CD4-positive, alpha-beta memory T cell (primary cell): ENCODE data around the gene MIB1. TPM values are rescaled to one million over a fixed set of nuclear protein-coding genes. Genes with fewer than 3 reads are reported as not detected.

Experiments used
- CTCF ChIA-PET: fragments of 350-600 bp; sonication (Branson Sonifier 250); formaldehyde crosslinking; loops from one replicate; lab custom pipeline; 2021; ENCODE audit warnings: inconsistent platforms; ENCODE audit not compliant: partially characterized antibody; lab: Charles Lee
- POLR2A ChIA-PET: fragments of 350-600 bp; sonication (Branson Sonifier 250); formaldehyde crosslinking; loops from one replicate; lab custom pipeline; 2021; ENCODE audit not compliant: partially characterized antibody; lab: Charles Lee
- DNase-seq, 5 donors: peaks; one replicate each; pipeline versions ENCODE4 v3.0.0 to v3.0.0-alpha.2; 2020 to 2022; ENCODE audit warnings: mixed read lengths in 1 of 5
- H3K27ac ChIP-seq: one replicate; pipeline ENCODE4 v1.7.0; 2013; ENCODE audit warnings: low read depth, low read length
- H3K27me3 ChIP-seq: 2 replicates; pipeline ENCODE4 v1.7.0; 2013; ENCODE audit warnings: mild to moderate bottlenecking, low read length, moderate library complexity; ENCODE audit not compliant: insufficient read depth
- H3K36me3 ChIP-seq: 2 replicates; pipeline ENCODE4 v1.7.0; 2013; ENCODE audit warnings: mild to moderate bottlenecking, low read length, moderate library complexity; ENCODE audit not compliant: insufficient read depth
- H3K4me1 ChIP-seq: 2 replicates; pipeline ENCODE4 v1.7.0; 2013; ENCODE audit warnings: mild to moderate bottlenecking, low read length, moderate library complexity; ENCODE audit not compliant: insufficient read depth
- H3K4me3 ChIP-seq, 2 donors: one replicate each; pipeline ENCODE4 v1.7.0; 2013; ENCODE audit warnings: low read length in 2 of 2, mild to moderate bottlenecking in 1 of 2
- H3K9me3 ChIP-seq, 2 donors: one replicate each; pipeline ENCODE4 v1.7.0; 2013; ENCODE audit warnings: low read length in 2 of 2, control low read depth in 1 of 2; ENCODE audit not compliant: control insufficient read depth in 1 of 2
- H3K27ac Mint-ChIP-seq, 7 donors: one replicate each; pipeline ENCODE4 v1.8.0; 2020 to 2021; ENCODE audit warnings: mixed read lengths in 7 of 7, mild to moderate bottlenecking in 6 of 7, inconsistent platforms in 3 of 7, moderate library complexity in 3 of 7
- H3K27me3 Mint-ChIP-seq, 2 donors: one replicate each; pipeline ENCODE4 v1.8.0; 2020 to 2021; ENCODE audit warnings: mixed read lengths in 2 of 2
- H3K36me3 Mint-ChIP-seq, 2 donors: one replicate each; pipeline ENCODE4 v1.8.0; 2020 to 2021; ENCODE audit warnings: mixed read lengths in 2 of 2, inconsistent platforms in 1 of 2, mild to moderate bottlenecking in 1 of 2
- H3K4me1 Mint-ChIP-seq, 4 donors: one replicate each; pipeline ENCODE4 v1.8.0; 2020 to 2021; ENCODE audit warnings: mixed read lengths in 4 of 4, mild to moderate bottlenecking in 1 of 4
- H3K4me3 Mint-ChIP-seq, 8 donors: one replicate each; pipeline ENCODE4 v1.8.0; 2020 to 2021; ENCODE audit warnings: mixed read lengths in 8 of 8, mild to moderate bottlenecking in 7 of 8, moderate library complexity in 6 of 8, inconsistent platforms in 3 of 8
- H3K9me3 Mint-ChIP-seq, 8 donors: one replicate each; pipeline ENCODE4 v1.8.0; 2020 to 2021; ENCODE audit warnings: mixed read lengths in 8 of 8, mild to moderate bottlenecking in 5 of 8, inconsistent platforms in 3 of 8, moderate library complexity in 1 of 8
- intact Hi-C: fragments of 100-400 bp; cut with micrococcal nuclease; formaldehyde crosslinking; loops from one replicate; pipeline ENCODE4 v1.15.1; 2023
- polyA plus RNA-seq, 2 donors: library from polyadenylated mRNA; unstranded; fragments of 300-500 nt; fragmentation: Illumina TruSeq; gene quantifications; one replicate each; pipeline ENCODE4 v1.2.3, GENCODE V29; 2021
- total RNA-seq, 2 experiments: library from RNA; stranded (reverse); gene quantifications; one replicate each; pipeline ENCODE4 v1.2.3, GENCODE V29; 2021

Gene MIB1
- total and polyA plus RNA-seq, 4 experiments from 2014 or later = 6.7 to 39.0 (median 22.6) TPM

GRCh38 chr18:21826641-21827302 lies 86.2 kb downstream of the MIB1 start:
- CTCF ChIA-PET = interaction anchor here (1.0 kb wide), 2 partner anchors 12 to 15 kb away, joined by 3 to 4 read pairs; no protein-coding TSS in a partner anchor
- intact Hi-C loops = no loop called here
- Mint-ChIP-seq H3K27ac (no peak overlapping the region), H3K9me3 (no peaks in the 10 kb centered on the region), H3K36me3 (peaks cover 15 to 23% of the 10 kb centered on the region in 2 donors), H3K4me3 (no peak overlapping the region), H3K4me1 (peaks cover 0 to 5% (median 1%) of the 10 kb centered on the region in 4 donors), H3K27me3 (no peaks in the 10 kb centered on the region)
- Histone ChIP-seq H3K4me3 (no peak overlapping the region), H3K27me3 (no peaks in the 10 kb centered on the region), H3K4me1 (no peaks in the 10 kb centered on the region), H3K9me3 (no peaks in the 10 kb centered on the region), H3K27ac (no peak overlapping the region), H3K36me3 (no peaks in the 10 kb centered on the region)
- no peak for DNase-seq
- POLR2A ChIA-PET = interaction anchor here (0.9 kb wide), 1 partner anchor 12 kb away, joined by 4 read pairs; no protein-coding TSS in a partner anchor

GRCh38 chr18:21830532-21830931 lies 89.9 kb downstream of the MIB1 start:
- Histone ChIP-seq H3K4me3 (no peak overlapping the region), H3K27ac (no peak overlapping the region), H3K9me3 (no peaks in the 10 kb centered on the region), H3K4me1 (no peaks in the 10 kb centered on the region), H3K36me3 (no peaks in the 10 kb centered on the region), H3K27me3 (no peaks in the 10 kb centered on the region)
- intact Hi-C loops = no loop called here
- H3K4me1 Mint-ChIP-seq = peaks cover 0 to 5% (median 1%) of the 10 kb centered on the region in 4 donors
- peak overlapping the region in 2 of 7 donors; percentile 1 to 9 for H3K27ac Mint-ChIP-seq
- H3K9me3 Mint-ChIP-seq = no peaks in the 10 kb centered on the region
- ChIA-PET POLR2A (no interaction called here), CTCF (interaction anchor here (0.6 to 1.5 kb wide), 3 partner anchors 10 to 199 kb away, joined by 3 read pairs; no protein-coding TSS in a partner anchor)
- peak overlapping the region in 1 of 8 donors; percentile 45 for H3K4me3 Mint-ChIP-seq
- no peak for DNase-seq
- H3K27me3 Mint-ChIP-seq = no peaks in the 10 kb centered on the region
- peaks cover 16 to 19% of the 10 kb centered on the region in 2 donors for H3K36me3 Mint-ChIP-seq

GRCh38 chr18:21831413-21831831 lies 90.8 kb downstream of the MIB1 start:
- Mint-ChIP-seq H3K4me1 (peaks cover 0 to 5% (median 1%) of the 10 kb centered on the region in 4 donors), H3K9me3 (no peaks in the 10 kb centered on the region), H3K27ac (peak overlapping the region in 1 of 7 donors; percentile 12), H3K36me3 (peaks cover 13 to 14% of the 10 kb centered on the region in 2 donors), H3K27me3 (no peaks in the 10 kb centered on the region), H3K4me3 (no peak overlapping the region)
- ChIA-PET CTCF (interaction anchor here (1.5 kb wide), 1 partner anchor 17 kb away, joined by 3 read pairs; no protein-coding TSS in a partner anchor), POLR2A (no interaction called here)
- H3K27me3 ChIP-seq = no peaks in the 10 kb centered on the region
- H3K9me3 ChIP-seq = no peaks in the 10 kb centered on the region
- no peaks in the 10 kb centered on the region for H3K4me1 ChIP-seq
- H3K36me3 ChIP-seq = no peaks in the 10 kb centered on the region
- intact Hi-C loops = no loop called here
- H3K27ac ChIP-seq = no peak overlapping the region
- H3K4me3 ChIP-seq = no peak overlapping the region
- DNase-seq = no peak

- POLR2A ChIA-PET = no interaction called here
- intact Hi-C loops = no loop called here
Measured at GRCh38 chr18:21833604-21834298, 93.2 kb downstream of the MIB1 start.

GRCh38 chr18:21834299-21834660 lies 93.7 kb downstream of the MIB1 start:
- peaks cover 0 to 5% (median 1%) of the 10 kb centered on the region in 4 donors for H3K4me1 Mint-ChIP-seq
- H3K4me3 ChIP-seq = no peak overlapping the region
- no peak overlapping the region for H3K4me3 Mint-ChIP-seq
- no peaks in the 10 kb centered on the region for H3K36me3 ChIP-seq
- no peaks in the 10 kb centered on the region for H3K4me1 ChIP-seq
- no peaks in the 10 kb centered on the region for H3K27me3 ChIP-seq
- ChIA-PET CTCF (no interaction called here), POLR2A (no interaction called here)
- H3K36me3 Mint-ChIP-seq = peaks cover 19 to 24% of the 10 kb centered on the region in 2 donors
- H3K27me3 Mint-ChIP-seq = no peaks in the 10 kb centered on the region
- DNase-seq = no peak
- H3K27ac ChIP-seq = no peak overlapping the region
- H3K27ac Mint-ChIP-seq = no peak overlapping the region
- H3K9me3 ChIP-seq = no peaks in the 10 kb centered on the region
- intact Hi-C loops = no loop called here
- H3K9me3 Mint-ChIP-seq = no peaks in the 10 kb centered on the region

More at GRCh38 chr18:21833604-21834298, 93.2 kb downstream of the MIB1 start:
- no peak overlapping the region for H3K27ac Mint-ChIP-seq
- no peak overlapping the region for H3K4me3 Mint-ChIP-seq
- CTCF ChIA-PET = no interaction called here
- H3K27me3 Mint-ChIP-seq = no peaks in the 10 kb centered on the region
- H3K4me1 ChIP-seq = no peaks in the 10 kb centered on the region
- peaks cover 17 to 18% of the 10 kb centered on the region in 2 donors for H3K36me3 Mint-ChIP-seq
- H3K27ac ChIP-seq = no peak overlapping the region
- H3K4me1 Mint-ChIP-seq = peaks cover 0 to 5% (median 1%) of the 10 kb centered on the region in 4 donors
- H3K9me3 Mint-ChIP-seq = no peaks in the 10 kb centered on the region
- H3K27me3 ChIP-seq = no peaks in the 10 kb centered on the region
- no peaks in the 10 kb centered on the region for H3K36me3 ChIP-seq
- H3K9me3 ChIP-seq = no peaks in the 10 kb centered on the region
- no peak overlapping the region for H3K4me3 ChIP-seq
- DNase-seq = no peak

- Histone ChIP-seq H3K4me3 (no peak overlapping the region), H3K27me3 (no peaks in the 10 kb centered on the region), H3K27ac (no peak overlapping the region), H3K4me1 (no peaks in the 10 kb centered on the region), H3K36me3 (peaks cover 10% of the 10 kb centered on the region), H3K9me3 (no peaks in the 10 kb centered on the region)
- no peak overlapping the region for H3K4me3 Mint-ChIP-seq
- peaks cover 45 to 59% of the 10 kb centered on the region in 2 donors for H3K36me3 Mint-ChIP-seq
- no peak overlapping the region for H3K27ac Mint-ChIP-seq
- no peaks in the 10 kb centered on the region for H3K27me3 Mint-ChIP-seq
- ChIA-PET POLR2A (no interaction called here), CTCF (interaction anchor here (0.9 kb wide), 2 partner anchors 15 to 19 kb away, joined by 3 read pairs; no protein-coding TSS in a partner anchor)
- H3K4me1 Mint-ChIP-seq = no peaks in the 10 kb centered on the region
- H3K9me3 Mint-ChIP-seq = no peaks in the 10 kb centered on the region
- DNase-seq = no peak
- intact Hi-C loops = no loop called here
Measured at GRCh38 chr18:21841570-21841969, 101.0 kb downstream of the MIB1 start.

- Mint-ChIP-seq H3K9me3 (no peaks in the 10 kb centered on the region), H3K4me1 (no peaks in the 10 kb centered on the region), H3K27ac (no peak overlapping the region), H3K4me3 (no peak overlapping the region), H3K27me3 (no peaks in the 10 kb centered on the region), H3K36me3 (peaks cover 51 to 63% of the 10 kb centered on the region in 2 donors)
- no peak overlapping the region for H3K4me3 ChIP-seq
- no peaks in the 10 kb centered on the region for H3K27me3 ChIP-seq
- ChIA-PET POLR2A (interaction anchor here (1.3 kb wide), 1 partner anchor 243 kb away, joined by 3 read pairs; the partner anchor contains the start of gene ESCO1), CTCF (no interaction called here)
- H3K27ac ChIP-seq = no peak overlapping the region
- peaks cover 12% of the 10 kb centered on the region for H3K36me3 ChIP-seq
- H3K4me1 ChIP-seq = no peaks in the 10 kb centered on the region
- H3K9me3 ChIP-seq = no peaks in the 10 kb centered on the region
- intact Hi-C loops = no loop called here
- no peak for DNase-seq
Measured at GRCh38 chr18:21843341-21843740, 102.7 kb downstream of the MIB1 start.
